HG03139 (cell line): ENCODE results near the gene UBXN6.
A peak's percentile ranks its signal among the peaks of the same experiment; 100 is the strongest.

Experiments used
- ATAC-seq: cut with Tn5 transposase; IDR thresholded peaks from one replicate; pipeline ENCODE4 v1.9.1; 2021; ENCODE audit not compliant: unreplicated experiment

Gene UBXN6

GRCh38 chr19:4456843-4457653 is 546 bp downstream of the UBXN6 start:
- ATAC-seq: peak; percentile 11

- ATAC-seq: no peak
Measured at GRCh38 chr19:4456476-4456842, 1.1 kb downstream of the UBXN6 start.

- ATAC-seq: no peak
Measured at GRCh38 chr19:4455719-4456475, 1.7 kb downstream of the UBXN6 start.

- no peak for ATAC-seq
Measured at GRCh38 chr19:4454747-4455718, 2.6 kb downstream of the UBXN6 start.

- no peak for ATAC-seq
Measured at GRCh38 chr19:4453232-4454179, 4.1 kb downstream of the UBXN6 start.

GRCh38 chr19:4452230-4452990 is 5.2 kb downstream of the UBXN6 start:
- ATAC-seq: no peak

- ATAC-seq: no peak
Measured at GRCh38 chr19:4449639-4450028, 8.0 kb downstream of the UBXN6 start.

GRCh38 chr19:4449022-4449638 is 8.5 kb downstream of the UBXN6 start:
- ATAC-seq: no peak

GRCh38 chr19:4448147-4448985 is 9.2 kb downstream of the UBXN6 start:
- ATAC-seq: no peak

- no peak for ATAC-seq
Measured at GRCh38 chr19:4447327-4448146, 10.1 kb downstream of the UBXN6 start.

- ATAC-seq: no peak
Measured at GRCh38 chr19:4446704-4447200, 10.8 kb downstream of the UBXN6 start.

- ATAC-seq: no peak
Measured at GRCh38 chr19:4445963-4446703, 11.5 kb downstream of the UBXN6 start.

GRCh38 chr19:4444765-4445741 is 12.5 kb downstream of the UBXN6 start:
- ATAC-seq: no peak

- no peak for ATAC-seq
Measured at GRCh38 chr19:4443966-4444764, 13.4 kb downstream of the UBXN6 start.
